Tibial nerve (tissue), 4 donors: ENCODE measurements around the gene TRIM52. TPM values are rescaled to one million over a fixed set of nuclear protein-coding genes. Genes with fewer than 3 reads are reported as not detected.

ENCODE experiments used
- DNase-seq, 2 donors: peaks; one replicate each; pipeline ENCODE4 v3.0.0-alpha.2; 2019; ENCODE audit warnings: low spot score in 2 of 2
- H3K27ac ChIP-seq, 4 donors: fragments of 200-600 bp; sonication (generic) in 3 of 4; one replicate each; pipeline ENCODE4 v1.5.1; 2017 to 2019; ENCODE audit warnings: mild to moderate bottlenecking in 1 of 4
- H3K27me3 ChIP-seq, 2 donors: fragments of 200-600 bp; sonication (generic) in 1 of 2; one replicate each; pipeline versions ENCODE4 v1.5.1 to v1.6.0; 2017 to 2019
- H3K36me3 ChIP-seq, 3 donors: fragments of 200-600 bp; sonication (generic); one replicate each; pipeline ENCODE4 v1.5.1; 2018 to 2019
- H3K4me1 ChIP-seq, 4 donors: fragments of 200-600 bp; sonication (generic) in 3 of 4; one replicate each; pipeline ENCODE4 v1.5.1; 2017 to 2019
- H3K4me3 ChIP-seq, 4 donors: fragments of 200-600 bp; sonication (generic) in 3 of 4; one replicate each; pipeline ENCODE4 v1.5.1; 2017 to 2019; ENCODE audit warnings: mild to moderate bottlenecking in 1 of 4, moderate library complexity in 1 of 4
- H3K9me3 ChIP-seq, 4 donors: fragments of 200-600 bp; sonication (generic) in 3 of 4; one replicate each; pipeline ENCODE4 v1.5.1; 2017 to 2019
- CTCF ChIP-seq, 5 experiments: fragments of 200-600 bp in 3 of 5; fragments of 450-650 bp in 2 of 5; sonication (generic) in 3 of 5; IDR thresholded peaks; one replicate each; pipeline ENCODE4 v1.5.1; 2016 to 2019; ENCODE audit warnings: antibody characterized with exemption in 5 of 5, mild to moderate bottlenecking in 3 of 5, moderate library complexity in 2 of 5
- EP300 ChIP-seq, 2 donors: sonication (generic); formaldehyde crosslinking; IDR thresholded peaks; one replicate each; pipeline ENCODE4 v1.6.1; 2017; ENCODE audit warnings: antibody characterized with exemption in 2 of 2, mild to moderate bottlenecking in 1 of 2
- POLR2A ChIP-seq, 2 donors: fragments of 450-650 bp; IDR thresholded peaks; one replicate each; pipeline ENCODE4 v1.6.1; 2017; ENCODE audit warnings: antibody characterized with exemption in 2 of 2, mild to moderate bottlenecking in 2 of 2, moderate library complexity in 2 of 2
- WGBS, 2 donors: methylation state at CpG; one replicate each; pipeline ENCODE4 v1.1.5; 2018; 5-methylcytosine and 5-hydroxymethylcytosine counted together
- total RNA-seq, 4 donors: library from RNA; depleted of rRNA; stranded (reverse); fragments of >200 nt; gene quantifications; one replicate each; pipeline ENCODE4 v1.1.0, GENCODE V29; 2016

The TRIM52 gene
- total RNA-seq, 4 donors from 2014 or later, result 12.3 to 20.3 (median 16.4) TPM

DNA sequence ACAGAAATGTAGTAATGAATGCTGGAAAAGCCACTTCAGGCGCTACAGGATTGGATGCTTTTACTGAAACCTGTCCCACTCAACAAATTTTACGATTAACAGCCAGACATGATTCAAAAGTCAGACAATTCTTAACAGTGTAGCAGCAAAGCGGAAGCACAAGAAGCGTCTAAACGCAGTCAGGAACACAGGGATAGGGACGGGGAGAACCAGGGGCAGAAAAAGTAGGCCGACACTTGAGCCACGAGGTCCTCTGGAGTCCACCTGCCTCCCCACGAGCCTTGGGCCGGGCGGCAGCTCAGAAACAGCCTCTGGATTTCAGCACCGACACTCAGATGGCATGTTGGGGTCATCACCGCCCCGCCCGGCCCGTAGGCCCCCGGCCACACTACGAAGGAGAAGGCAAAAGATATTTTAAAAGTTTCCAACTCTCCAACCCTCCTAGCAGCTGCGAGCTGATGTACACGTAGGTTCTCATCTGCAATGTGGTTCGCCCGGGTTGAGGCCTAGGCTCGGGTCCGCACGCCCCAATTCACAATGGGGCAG, 17.9 kb downstream of the TRIM52 start:
- Histone ChIP-seq H3K36me3 (peaks cover 16 to 41% (median 19%) of the 10 kb centered on the region in 3 donors), H3K4me3 (peak overlapping the region; percentile 60 to 90 (median 87)), H3K27ac (peak overlapping the region; percentile 88 to 99 (median 98)), H3K27me3 (no peaks in the 10 kb centered on the region), H3K9me3 (no peaks in the 10 kb centered on the region), H3K4me1 (peaks cover 3 to 59% (median 38%) of the 10 kb centered on the region in 4 donors)
- TF ChIP-seq POLR2A (IDR thresholded peaks at IDR 0.05) (no peak), CTCF (IDR thresholded peaks at IDR 0.05) (no peak), EP300 (IDR thresholded peaks at IDR 0.05) (no peak)
- whole genome bisulfite sequencing, 2 donors, result 1 to 2% methylated on average over 25 of the region's 25 CpGs
- no peak for DNase-seq

- TF ChIP-seq EP300 (IDR thresholded peaks at IDR 0.05) (no peak), CTCF (IDR thresholded peaks at IDR 0.05) (no peak), POLR2A (IDR thresholded peaks at IDR 0.05) (no peak)
- no peak for DNase-seq
- no peaks in the 10 kb centered on the region for H3K9me3 ChIP-seq
- H3K4me1 ChIP-seq, result peaks cover 3 to 53% (median 33%) of the 10 kb centered on the region in 4 donors
- WGBS, 2 donors, result 32 to 37% methylated on average over 6 of the region's 6 CpGs
- peak overlapping the region; percentile 60 to 90 (median 87) for H3K4me3 ChIP-seq
- H3K27ac ChIP-seq, result peak overlapping the region; percentile 88 to 99 (median 98)
- peaks cover 24 to 52% (median 27%) of the 10 kb centered on the region in 3 donors for H3K36me3 ChIP-seq
- no peaks in the 10 kb centered on the region for H3K27me3 ChIP-seq
These were observed 18.9 kb downstream of the TRIM52 start for GRCh38 chr5:181242031-181242451.

- H3K4me3 ChIP-seq, result peak overlapping the region in 2 of 4 donors; percentile 60 to 88
- H3K36me3 ChIP-seq, result peaks cover 25 to 57% (median 32%) of the 10 kb centered on the region in 3 donors
- 46 to 47% methylated on average over 6 of the region's 6 CpGs for WGBS, 2 donors
- no peaks in the 10 kb centered on the region for H3K27me3 ChIP-seq
- TF ChIP-seq POLR2A (IDR thresholded peaks at IDR 0.05), result no peak
- TF ChIP-seq CTCF (IDR thresholded peaks at IDR 0.05), result no peak
- no peak for TF ChIP-seq EP300 (IDR thresholded peaks at IDR 0.05)
- H3K4me1 ChIP-seq, result peaks cover 3 to 53% (median 33%) of the 10 kb centered on the region in 4 donors
- H3K27ac ChIP-seq, result peak overlapping the region in 3 of 4 donors; percentile 97 to 99 (median 99)
- no peak for DNase-seq
- no peaks in the 10 kb centered on the region for H3K9me3 ChIP-seq
These were observed 19.5 kb downstream of the TRIM52 start for GRCh38 chr5:181241393-181241975.

DNA sequence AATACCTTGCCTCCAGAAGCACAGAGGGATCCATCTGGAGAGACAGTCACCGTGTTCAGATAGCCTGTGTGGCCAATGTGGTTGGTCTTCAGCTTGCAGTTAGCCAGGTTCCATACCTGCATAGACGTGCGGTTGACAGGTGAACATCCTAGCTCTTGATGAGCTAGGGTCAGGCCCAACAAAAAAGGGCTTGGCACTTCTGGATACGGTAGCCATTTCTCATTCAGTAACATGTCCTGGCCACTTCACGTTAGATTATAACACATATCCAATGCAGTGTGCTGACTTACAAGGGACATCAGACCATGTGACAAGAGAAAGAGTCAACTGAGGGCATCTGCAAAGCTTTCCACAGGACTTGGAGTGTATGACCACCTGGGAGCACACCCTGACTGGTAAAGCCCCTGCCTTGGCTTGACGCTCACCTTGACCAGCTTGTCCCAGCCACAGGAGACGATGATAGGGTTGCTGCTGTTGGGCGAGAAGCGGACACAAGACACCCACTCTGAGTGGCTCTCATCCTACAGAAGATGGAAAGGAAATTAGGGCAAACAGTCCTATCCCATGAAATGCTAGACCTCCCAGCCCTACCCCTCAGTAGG, 21.8 kb downstream of the TRIM52 start:
- H3K27ac ChIP-seq, result no peak overlapping the region
- H3K9me3 ChIP-seq, result no peaks in the 10 kb centered on the region
- WGBS, 2 donors, result 91 to 93% methylated on average over 9 of the region's 9 CpGs
- TF ChIP-seq EP300 (IDR thresholded peaks at IDR 0.05) (no peak), POLR2A (IDR thresholded peaks at IDR 0.05) (no peak), CTCF (IDR thresholded peaks at IDR 0.05) (no peak)
- peaks cover 0 to 37% (median 18%) of the 10 kb centered on the region in 4 donors for H3K4me1 ChIP-seq
- DNase-seq, result no peak
- H3K4me3 ChIP-seq, result no peak overlapping the region
- H3K36me3 ChIP-seq, result peaks cover 29 to 80% (median 36%) of the 10 kb centered on the region in 3 donors
- no peaks in the 10 kb centered on the region for H3K27me3 ChIP-seq
